SH-SY5Y (cell line): ENCODE results near the gene MGAT4C.

Experiments
- GATA2 ChIP-seq: IDR thresholded peaks from 2 replicates; pipeline ENCODE4 v1.6.1; 2011; ENCODE audit warnings: mild to moderate bottlenecking, low read depth, low read length
- GATA3 ChIP-seq: IDR thresholded peaks from 2 replicates; pipeline ENCODE4 v1.6.1; 2011; ENCODE audit warnings: low read depth, mild to moderate bottlenecking, low read length, moderate library complexity

DNA sequence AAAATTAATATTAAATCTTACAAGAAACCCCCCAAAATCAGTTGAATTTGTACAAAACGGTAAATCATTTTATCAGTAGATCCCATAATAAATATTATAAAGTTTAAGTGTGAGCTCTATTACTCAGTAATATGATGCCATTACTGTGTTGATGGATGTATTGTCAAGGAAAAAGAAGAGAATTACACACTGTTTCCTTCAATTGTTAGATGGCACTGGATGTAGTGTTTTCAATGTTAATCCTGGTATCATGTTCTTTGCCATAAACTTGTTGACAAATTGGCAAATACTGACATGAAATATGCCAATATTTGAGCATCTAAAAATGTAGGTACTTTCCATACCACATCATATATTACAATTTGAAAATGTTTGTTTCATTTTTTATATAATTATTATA is 280.5 kb downstream of the MGAT4C start:
- TF ChIP-seq GATA2 (no peak), GATA3 (no peak)
